Measurements from ENCODE around the gene NTRK2. TPM values are rescaled to one million over a fixed set of nuclear protein-coding genes. Genes with fewer than 3 reads are reported as not detected.

The NTRK2 gene
- total RNA-seq, 1 donor from 2014 or later, result 4.6 TPM

GRCh38 chr9:84812847-84813246, 143.3 kb downstream of the NTRK2 start:
- no peak overlapping the region for H3K4me2 ChIP-seq (ENCODE audit: low read length)
- Mint-ChIP-seq H3K27me3 (ENCODE audit: low read depth, unreplicated experiment) (peaks cover 14% of the 10 kb centered on the region), H3K4me1 (ENCODE audit: low read depth, unreplicated experiment) (no peaks in the 10 kb centered on the region), H3K36me3 (ENCODE audit: low read depth, unreplicated experiment) (no peaks in the 10 kb centered on the region), H3K4me3 (ENCODE audit: unreplicated experiment) (no peak overlapping the region), H3K9me3 (ENCODE audit: unreplicated experiment) (no peaks in the 10 kb centered on the region), H3K27ac (ENCODE audit: unreplicated experiment) (no peak overlapping the region)
- FAIRE-seq (no peak), DNase-seq (ENCODE audit: low read depth) (no peak)
- H3K4me1 ChIP-seq (ENCODE audit: insufficient read depth, low read length), result no peaks in the 10 kb centered on the region
- H3K36me3 ChIP-seq (ENCODE audit: insufficient read depth, low read length), result no peaks in the 10 kb centered on the region
- no peak overlapping the region for H3K9ac ChIP-seq (ENCODE audit: low read length)
- H3K27ac ChIP-seq (ENCODE audit: low read depth, low read length), result no peak overlapping the region
- no peaks in the 10 kb centered on the region for H4K20me1 ChIP-seq (ENCODE audit: insufficient read depth, low read length)
- no peaks in the 10 kb centered on the region for H3K27me3 ChIP-seq (ENCODE audit: insufficient read depth, low read length)
- no peaks in the 10 kb centered on the region for H3K9me3 ChIP-seq (ENCODE audit: insufficient read depth, low read depth, low read length)
- H2AFZ ChIP-seq (ENCODE audit: low read depth, low read length), result no peak overlapping the region
- TF ChIP-seq EZH2 (IDR thresholded peaks at IDR 0.05; ENCODE audit: insufficient read depth, low read length) (no peak), CTCF (IDR thresholded peaks at IDR 0.05; ENCODE audit: insufficient read depth, low read depth, low read length) (no peak)
- H3K4me3 ChIP-seq (ENCODE audit: insufficient read depth, low read depth, low read length), result no peak overlapping the region
- no peaks in the 10 kb centered on the region for H3K79me2 ChIP-seq (ENCODE audit: insufficient read depth, low read length)

DNA sequence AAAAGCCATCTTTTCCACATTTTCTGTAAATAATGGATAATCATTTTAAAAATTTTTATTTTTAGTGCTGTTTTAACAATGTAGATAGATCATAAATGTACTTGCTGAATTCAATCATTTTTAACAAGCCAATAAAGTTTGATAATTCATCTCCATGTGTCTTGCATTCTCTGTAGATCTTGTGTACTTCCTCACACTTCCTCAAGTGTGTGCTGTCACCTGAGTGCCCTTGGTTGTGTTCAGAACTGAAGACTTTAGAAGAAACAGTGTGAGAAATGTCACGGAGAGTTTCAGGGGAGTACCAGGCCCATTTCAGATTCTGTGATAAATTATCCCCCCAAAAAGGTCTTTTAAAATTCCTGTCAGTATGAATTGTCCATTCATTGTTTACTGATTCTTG, 146.0 kb downstream of the NTRK2 start:
- H3K27me3 ChIP-seq (ENCODE audit: insufficient read depth, low read length), result peaks cover 2% of the 10 kb centered on the region
- Mint-ChIP-seq H3K4me1 (ENCODE audit: low read depth, unreplicated experiment) (no peaks in the 10 kb centered on the region), H3K4me3 (ENCODE audit: unreplicated experiment) (no peak overlapping the region), H3K27me3 (ENCODE audit: low read depth, unreplicated experiment) (peaks cover 16% of the 10 kb centered on the region), H3K27ac (ENCODE audit: unreplicated experiment) (no peak overlapping the region), H3K9me3 (ENCODE audit: unreplicated experiment) (no peaks in the 10 kb centered on the region), H3K36me3 (ENCODE audit: low read depth, unreplicated experiment) (no peaks in the 10 kb centered on the region)
- H3K79me2 ChIP-seq (ENCODE audit: insufficient read depth, low read length), result no peaks in the 10 kb centered on the region
- no peak for DNase-seq (ENCODE audit: low read depth)
- TF ChIP-seq CTCF (IDR thresholded peaks at IDR 0.05; ENCODE audit: insufficient read depth, low read depth, low read length) (no peak), EZH2 (IDR thresholded peaks at IDR 0.05; ENCODE audit: insufficient read depth, low read length) (no peak)
- no peak overlapping the region for H3K4me3 ChIP-seq (ENCODE audit: insufficient read depth, low read depth, low read length)
- no peaks in the 10 kb centered on the region for H4K20me1 ChIP-seq (ENCODE audit: insufficient read depth, low read length)
- H3K9me3 ChIP-seq (ENCODE audit: insufficient read depth, low read depth, low read length), result no peaks in the 10 kb centered on the region
- no peak overlapping the region for H3K4me2 ChIP-seq (ENCODE audit: low read length)
- H3K9ac ChIP-seq (ENCODE audit: low read length), result no peak overlapping the region
- no peak overlapping the region for H2AFZ ChIP-seq (ENCODE audit: low read depth, low read length)
- FAIRE-seq, result no peak
- H3K4me1 ChIP-seq (ENCODE audit: insufficient read depth, low read length), result no peaks in the 10 kb centered on the region
- H3K36me3 ChIP-seq (ENCODE audit: insufficient read depth, low read length), result no peaks in the 10 kb centered on the region
- no peak overlapping the region for H3K27ac ChIP-seq (ENCODE audit: low read depth, low read length)

- peaks cover 20% of the 10 kb centered on the region for H3K27me3 Mint-ChIP-seq (ENCODE audit: low read depth, unreplicated experiment)
- no peak overlapping the region for H3K27ac ChIP-seq (ENCODE audit: low read depth, low read length)
- H3K9ac ChIP-seq (ENCODE audit: low read length), result no peak overlapping the region
- no peaks in the 10 kb centered on the region for H3K36me3 Mint-ChIP-seq (ENCODE audit: low read depth, unreplicated experiment)
- no peak for TF ChIP-seq CTCF (IDR thresholded peaks at IDR 0.05; ENCODE audit: insufficient read depth, low read depth, low read length)
- TF ChIP-seq EZH2 (IDR thresholded peaks at IDR 0.05; ENCODE audit: insufficient read depth, low read length), result no peak
- no peak overlapping the region for H3K4me2 ChIP-seq (ENCODE audit: low read length)
- H3K4me3 Mint-ChIP-seq (ENCODE audit: unreplicated experiment), result no peak overlapping the region
- H3K9me3 Mint-ChIP-seq (ENCODE audit: unreplicated experiment), result no peaks in the 10 kb centered on the region
- H3K9me3 ChIP-seq (ENCODE audit: insufficient read depth, low read depth, low read length), result no peaks in the 10 kb centered on the region
- H4K20me1 ChIP-seq (ENCODE audit: insufficient read depth, low read length), result no peaks in the 10 kb centered on the region
- no peaks in the 10 kb centered on the region for H3K4me1 Mint-ChIP-seq (ENCODE audit: low read depth, unreplicated experiment)
- DNase-seq (ENCODE audit: low read depth) (no peak), FAIRE-seq (no peak)
- H3K27ac Mint-ChIP-seq (ENCODE audit: unreplicated experiment), result no peak overlapping the region
- H3K4me3 ChIP-seq (ENCODE audit: insufficient read depth, low read depth, low read length), result no peak overlapping the region
- H3K36me3 ChIP-seq (ENCODE audit: insufficient read depth, low read length), result no peaks in the 10 kb centered on the region
- no peak overlapping the region for H2AFZ ChIP-seq (ENCODE audit: low read depth, low read length)
- H3K27me3 ChIP-seq (ENCODE audit: insufficient read depth, low read length), result peaks cover 2% of the 10 kb centered on the region
- no peaks in the 10 kb centered on the region for H3K4me1 ChIP-seq (ENCODE audit: insufficient read depth, low read length)
- no peaks in the 10 kb centered on the region for H3K79me2 ChIP-seq (ENCODE audit: insufficient read depth, low read length)
These were observed 147.5 kb downstream of the NTRK2 start for GRCh38 chr9:84817038-84817437.
